Sigmoid colon (tissue), 7 donors: ENCODE measurements around the gene FNIP2. TPM values are rescaled to one million over a fixed set of nuclear protein-coding genes. Genes with fewer than 3 reads are reported as not detected.
"Not testable (repeated sequence)": the region's sequence is repeated elsewhere in the genome, so short reads cannot be mapped to it uniquely, and the experiment has no call there.

ENCODE experiments used
- DNase-seq: peaks from one replicate; pipeline ENCODE4 v3.0.0-alpha.2; 2019
- H3K27ac ChIP-seq, 4 donors: fragments of 200-600 bp; sonication (generic); one replicate each; pipeline ENCODE4 v1.5.1; 2016 to 2019; ENCODE audit warnings: mild to moderate bottlenecking in 1 of 4
- H3K27me3 ChIP-seq, 3 donors: fragments of 200-600 bp; sonication (generic); one replicate each; pipeline ENCODE4 v1.5.1; 2019; ENCODE audit warnings: mild to moderate bottlenecking in 1 of 3
- H3K36me3 ChIP-seq, 4 donors: fragments of 200-600 bp; sonication (generic); one replicate each; pipeline ENCODE4 v1.5.1; 2016 to 2019
- H3K4me1 ChIP-seq, 4 donors: fragments of 200-600 bp; sonication (generic); one replicate each; pipeline ENCODE4 v1.5.1; 2017 to 2019
- H3K4me3 ChIP-seq, 4 donors: fragments of 200-600 bp; sonication (generic); one replicate each; pipeline ENCODE4 v1.5.1; 2017 to 2019; ENCODE audit warnings: mild to moderate bottlenecking in 2 of 4, moderate library complexity in 1 of 4
- H3K9me3 ChIP-seq, 4 donors: fragments of 200-600 bp in 3 of 4; sonication (generic) in 3 of 4; one replicate each; pipeline versions ENCODE4 v1.5.1 to v1.6.1; 2013 to 2019
- CTCF ChIP-seq, 4 experiments: fragments of 450-650 bp in 3 of 4; fragments of 200-600 bp in 1 of 4; IDR thresholded peaks; one replicate each; pipeline ENCODE4 v1.5.1; 2016 to 2019; ENCODE audit warnings: antibody characterized with exemption in 4 of 4, mild to moderate bottlenecking in 3 of 4, moderate library complexity in 2 of 4
- EP300 ChIP-seq, 4 donors: sonication (generic); formaldehyde crosslinking; IDR thresholded peaks; one replicate each; pipeline ENCODE4 v1.6.1; 2017; ENCODE audit warnings: antibody characterized with exemption in 4 of 4
- POLR2A ChIP-seq, 2 donors: fragments of 450-650 bp; IDR thresholded peaks; one replicate each; pipeline ENCODE4 v1.6.1; 2016; ENCODE audit warnings: antibody characterized with exemption in 2 of 2, mild to moderate bottlenecking in 2 of 2, moderate library complexity in 2 of 2
- POLR2AphosphoS5 ChIP-seq, 4 donors: sonication (generic); formaldehyde crosslinking; IDR thresholded peaks; one replicate each; pipeline ENCODE4 v1.6.1; 2017; ENCODE audit warnings: antibody characterized with exemption in 4 of 4
- WGBS, 2 donors: extraction: QIAGEN DNeasy Blood & Tissue Kit; methylation state at CpG; one replicate each; pipeline ENCODE4 v1.1.7; 2013; 5-methylcytosine and 5-hydroxymethylcytosine counted together
- intact Hi-C: fragments of 100-400 bp; cut with DNase I; formaldehyde crosslinking; loops from one replicate; pipeline ENCODE4 v1.15.1; 2023
- polyA plus RNA-seq, 3 donors: library from polyadenylated mRNA; stranded (reverse); fragments of 200-250 nt; gene quantifications; one replicate each; pipeline ENCODE4 v1.2.3, GENCODE V29; 2013
- total RNA-seq, 4 donors: library from RNA; depleted of rRNA; stranded (reverse); fragments of >200 nt; gene quantifications; one replicate each; pipeline ENCODE4 v1.1.0, GENCODE V29; 2016
- donor health status: healthy with polysubstance abuse.
- donor health status: Bipolar disorder and iron deficiency.
- donor health status: healthy.

The FNIP2 gene
- total and polyA plus RNA-seq, 7 donors, result 14.4 to 38.9 (median 35.2) TPM

- no peak for TF ChIP-seq EP300 (IDR thresholded peaks at IDR 0.05)
- no peak for TF ChIP-seq CTCF (IDR thresholded peaks at IDR 0.05)
- TF ChIP-seq POLR2AphosphoS5 (IDR thresholded peaks at IDR 0.05), result no peak
- no peak for TF ChIP-seq POLR2A (IDR thresholded peaks at IDR 0.05)
- Histone ChIP-seq H3K27me3 (no peaks in the 10 kb centered on the region), H3K4me3 (no peak overlapping the region), H3K4me1 (peaks cover 0 to 25% (median 19%) of the 10 kb centered on the region in 4 donors), H3K9me3 (no peaks in the 10 kb centered on the region), H3K27ac (peak overlapping the region in 3 of 4 donors; percentile 48 to 76 (median 58)), H3K36me3 (no peaks in the 10 kb centered on the region)
- WGBS, 2 donors, result 75 to 84% methylated on average over 5 of the region's 5 CpGs
- intact Hi-C loops, result no loop called here
- no peak for DNase-seq
Observed at GRCh38 chr4:158913766-158914165, 144.9 kb downstream of the FNIP2 start.

GRCh38 chr4:158914218-158914617 is 145.4 kb downstream of the FNIP2 start:
- Histone ChIP-seq H3K36me3 (no peaks in the 10 kb centered on the region), H3K27me3 (no peaks in the 10 kb centered on the region), H3K9me3 (no peaks in the 10 kb centered on the region), H3K4me3 (no peak overlapping the region), H3K27ac (peak overlapping the region; percentile 26 to 76 (median 53)), H3K4me1 (peaks cover 0 to 25% (median 19%) of the 10 kb centered on the region in 4 donors)
- no peak for DNase-seq
- intact Hi-C loops, result no loop called here
- WGBS, 2 donors, result 71 to 72% methylated on average over 5 of the region's 5 CpGs
- TF ChIP-seq EP300 (IDR thresholded peaks at IDR 0.05) (no peak), POLR2AphosphoS5 (IDR thresholded peaks at IDR 0.05) (peak in 2 of 4 donors; percentile 13 to 21), POLR2A (IDR thresholded peaks at IDR 0.05) (no peak)

GRCh38 chr4:158915683-158916241 is 146.9 kb downstream of the FNIP2 start:
- WGBS, 2 donors, result 90 to 91% methylated on average over 2 of the region's 2 CpGs
- Histone ChIP-seq H3K4me3 (no peak overlapping the region), H3K27ac (peak overlapping the region; percentile 26 to 76 (median 53)), H3K36me3 (no peaks in the 10 kb centered on the region), H3K27me3 (no peaks in the 10 kb centered on the region), H3K4me1 (peaks cover 0 to 25% (median 19%) of the 10 kb centered on the region in 4 donors), H3K9me3 (no peaks in the 10 kb centered on the region)
- DNase-seq, result no peak
- TF ChIP-seq POLR2A (IDR thresholded peaks at IDR 0.05), result no peak
- TF ChIP-seq EP300 (IDR thresholded peaks at IDR 0.05), result no peak
- no peak for TF ChIP-seq CTCF (IDR thresholded peaks at IDR 0.05)
- TF ChIP-seq POLR2AphosphoS5 (IDR thresholded peaks at IDR 0.05), result no peak
- intact Hi-C loops, result no loop called here

- H3K9me3 ChIP-seq, H3K4me3 ChIP-seq, H3K36me3 ChIP-seq, H3K27me3 ChIP-seq, intact Hi-C loops, H3K27ac ChIP-seq, H3K4me1 ChIP-seq, DNase-seq: not testable (repeated sequence)
- WGBS, 2 donors, result 85% methylated on average over 8 of the region's 8 CpGs
Observed at GRCh38 chr4:158920452-158920996, 151.7 kb downstream of the FNIP2 start.

GRCh38 chr4:158927774-158928173 is 158.9 kb downstream of the FNIP2 start:
- H3K9me3 ChIP-seq, H3K27ac ChIP-seq, H3K4me1 ChIP-seq, H3K27me3 ChIP-seq, intact Hi-C loops, H3K4me3 ChIP-seq, DNase-seq, H3K36me3 ChIP-seq: not testable (repeated sequence)
- WGBS, 2 donors, result 97% methylated on average over 19 of the region's 19 CpGs

GRCh38 chr4:158929939-158930638 is 161.3 kb downstream of the FNIP2 start:
- intact Hi-C loops, result no loop called here
- DNase-seq, result no peak
- Histone ChIP-seq H3K9me3 (no peaks in the 10 kb centered on the region), H3K27me3 (no peaks in the 10 kb centered on the region), H3K36me3 (no peaks in the 10 kb centered on the region), H3K4me1 (no peaks in the 10 kb centered on the region), H3K4me3 (no peak overlapping the region), H3K27ac (no peak overlapping the region)
- no peak for TF ChIP-seq EP300 (IDR thresholded peaks at IDR 0.05)
- no peak for TF ChIP-seq POLR2AphosphoS5 (IDR thresholded peaks at IDR 0.05)
- WGBS, 2 donors, result 71 to 83% methylated on average over 5 of the region's 5 CpGs
